Stimulated activated naive CD8-positive, alpha-beta T cell treated with anti-CD3 and anti-CD28 coated beads, Interleukin-15, Interleukin-2, amounts not matched to agents 100 ng/mL and 50 ng/mL, for 24 hours (primary cell): ENCODE results near the gene BCOR.
A peak's percentile ranks its signal among the peaks of the same experiment; 100 is the strongest.

Source experiments
- H3K27ac Mint-ChIP-seq: one replicate; pipeline ENCODE4 v1.8.0; 2021; ENCODE audit warnings: mild to moderate bottlenecking, mixed read lengths
- H3K27me3 Mint-ChIP-seq: one replicate; pipeline ENCODE4 v1.8.0; 2021; ENCODE audit warnings: mixed read lengths
- H3K36me3 Mint-ChIP-seq: one replicate; pipeline ENCODE4 v1.8.0; 2021; ENCODE audit warnings: low read depth, mixed read lengths
- H3K4me1 Mint-ChIP-seq: one replicate; pipeline ENCODE4 v1.8.0; 2021; ENCODE audit warnings: low read depth, mixed read lengths
- H3K4me3 Mint-ChIP-seq: one replicate; pipeline ENCODE4 v1.8.0; 2021; ENCODE audit warnings: mild to moderate bottlenecking, mixed read lengths
- H3K9me3 Mint-ChIP-seq: one replicate; pipeline ENCODE4 v1.8.0; 2021; ENCODE audit warnings: mixed read lengths

The BCOR gene

GRCh38 chrX:40057405-40057804, 40.4 kb downstream of the BCOR start:
- Mint-ChIP-seq H3K36me3 (peaks cover 52% of the 10 kb centered on the region), H3K4me1 (peaks cover 28% of the 10 kb centered on the region), H3K9me3 (no peaks in the 10 kb centered on the region), H3K4me3 (no peak overlapping the region), H3K27me3 (no peaks in the 10 kb centered on the region), H3K27ac (no peak overlapping the region)

- H3K4me3 Mint-ChIP-seq: no peak overlapping the region
- peaks cover 57% of the 10 kb centered on the region for H3K36me3 Mint-ChIP-seq
- H3K27me3 Mint-ChIP-seq: no peaks in the 10 kb centered on the region
- no peaks in the 10 kb centered on the region for H3K9me3 Mint-ChIP-seq
- peaks cover 23% of the 10 kb centered on the region for H3K4me1 Mint-ChIP-seq
- H3K27ac Mint-ChIP-seq: no peak overlapping the region
These were observed 41.3 kb downstream of the BCOR start for GRCh38 chrX:40056420-40056819.

GRCh38 chrX:40055495-40055894, 42.3 kb downstream of the BCOR start:
- H3K4me1 Mint-ChIP-seq: peaks cover 23% of the 10 kb centered on the region
- H3K4me3 Mint-ChIP-seq: no peak overlapping the region
- peaks cover 61% of the 10 kb centered on the region for H3K36me3 Mint-ChIP-seq
- no peaks in the 10 kb centered on the region for H3K27me3 Mint-ChIP-seq
- H3K9me3 Mint-ChIP-seq: peaks cover under 1% of the 10 kb centered on the region
- peak overlapping the region; percentile 26 for H3K27ac Mint-ChIP-seq

GRCh38 chrX:40054793-40055192, 43.0 kb downstream of the BCOR start:
- H3K4me1 Mint-ChIP-seq: peaks cover 23% of the 10 kb centered on the region
- peaks cover 68% of the 10 kb centered on the region for H3K36me3 Mint-ChIP-seq
- peaks cover 5% of the 10 kb centered on the region for H3K9me3 Mint-ChIP-seq
- H3K4me3 Mint-ChIP-seq: no peak overlapping the region
- no peaks in the 10 kb centered on the region for H3K27me3 Mint-ChIP-seq
- H3K27ac Mint-ChIP-seq: no peak overlapping the region

GRCh38 chrX:40050532-40050931, 47.2 kb downstream of the BCOR start:
- Mint-ChIP-seq H3K36me3 (peaks cover 79% of the 10 kb centered on the region), H3K27me3 (no peaks in the 10 kb centered on the region), H3K4me3 (no peak overlapping the region), H3K4me1 (peaks cover 5% of the 10 kb centered on the region), H3K9me3 (peaks cover 8% of the 10 kb centered on the region), H3K27ac (no peak overlapping the region)

GRCh38 chrX:40049084-40049641, 48.6 kb downstream of the BCOR start:
- H3K27me3 Mint-ChIP-seq: no peaks in the 10 kb centered on the region
- no peak overlapping the region for H3K27ac Mint-ChIP-seq

GRCh38 chrX:40047485-40047884, 50.3 kb downstream of the BCOR start:
- H3K4me3 Mint-ChIP-seq: no peak overlapping the region
- peaks cover 8% of the 10 kb centered on the region for H3K9me3 Mint-ChIP-seq
- no peak overlapping the region for H3K27ac Mint-ChIP-seq
- peaks cover 49% of the 10 kb centered on the region for H3K36me3 Mint-ChIP-seq
- H3K27me3 Mint-ChIP-seq: no peaks in the 10 kb centered on the region
- peaks cover under 1% of the 10 kb centered on the region for H3K4me1 Mint-ChIP-seq

More at GRCh38 chrX:40049084-40049641, 48.6 kb downstream of the BCOR start:
- H3K9me3 Mint-ChIP-seq: peaks cover 8% of the 10 kb centered on the region
- H3K4me3 Mint-ChIP-seq: no peak overlapping the region
- H3K36me3 Mint-ChIP-seq: peaks cover 65% of the 10 kb centered on the region
- H3K4me1 Mint-ChIP-seq: no peaks in the 10 kb centered on the region

- H3K27me3 Mint-ChIP-seq: no peaks in the 10 kb centered on the region
- H3K9me3 Mint-ChIP-seq: peaks cover 3% of the 10 kb centered on the region
- H3K4me3 Mint-ChIP-seq: no peak overlapping the region
- H3K27ac Mint-ChIP-seq: no peak overlapping the region
- peaks cover 13% of the 10 kb centered on the region for H3K36me3 Mint-ChIP-seq
- H3K4me1 Mint-ChIP-seq: peaks cover 23% of the 10 kb centered on the region
These were observed 53.9 kb downstream of the BCOR start for GRCh38 chrX:40043895-40044294.

GRCh38 chrX:40041915-40042314, 55.8 kb downstream of the BCOR start:
- no peaks in the 10 kb centered on the region for H3K36me3 Mint-ChIP-seq
- no peak overlapping the region for H3K4me3 Mint-ChIP-seq
- H3K4me1 Mint-ChIP-seq: peaks cover 23% of the 10 kb centered on the region
- no peak overlapping the region for H3K27ac Mint-ChIP-seq
- no peaks in the 10 kb centered on the region for H3K27me3 Mint-ChIP-seq
- no peaks in the 10 kb centered on the region for H3K9me3 Mint-ChIP-seq

- Mint-ChIP-seq H3K36me3 (no peaks in the 10 kb centered on the region), H3K4me1 (peaks cover 23% of the 10 kb centered on the region), H3K27ac (peak overlapping the region; percentile 71), H3K9me3 (no peaks in the 10 kb centered on the region), H3K27me3 (no peaks in the 10 kb centered on the region), H3K4me3 (no peak overlapping the region)
These were observed 56.9 kb downstream of the BCOR start for GRCh38 chrX:40040686-40041461.

- Mint-ChIP-seq H3K4me1 (peaks cover 23% of the 10 kb centered on the region), H3K36me3 (no peaks in the 10 kb centered on the region), H3K4me3 (no peak overlapping the region), H3K9me3 (no peaks in the 10 kb centered on the region), H3K27ac (no peak overlapping the region), H3K27me3 (no peaks in the 10 kb centered on the region)
These were observed 57.9 kb downstream of the BCOR start for GRCh38 chrX:40039887-40040286.

GRCh38 chrX:40037367-40037766, 60.4 kb downstream of the BCOR start:
- H3K27me3 Mint-ChIP-seq: no peaks in the 10 kb centered on the region
- no peak overlapping the region for H3K4me3 Mint-ChIP-seq
- H3K4me1 Mint-ChIP-seq: peaks cover 22% of the 10 kb centered on the region
- H3K9me3 Mint-ChIP-seq: no peaks in the 10 kb centered on the region
- H3K36me3 Mint-ChIP-seq: no peaks in the 10 kb centered on the region
- no peak overlapping the region for H3K27ac Mint-ChIP-seq

- Mint-ChIP-seq H3K9me3 (no peaks in the 10 kb centered on the region), H3K27ac (no peak overlapping the region), H3K4me3 (no peak overlapping the region), H3K27me3 (no peaks in the 10 kb centered on the region), H3K4me1 (peaks cover 5% of the 10 kb centered on the region), H3K36me3 (no peaks in the 10 kb centered on the region)
These were observed 62.0 kb downstream of the BCOR start for GRCh38 chrX:40035726-40036125.

- H3K27ac Mint-ChIP-seq: no peak overlapping the region
- no peaks in the 10 kb centered on the region for H3K4me1 Mint-ChIP-seq
These were observed 65.8 kb downstream of the BCOR start for GRCh38 chrX:40031911-40032310.

GRCh38 chrX:40030205-40030604, 67.6 kb downstream of the BCOR start:
- Mint-ChIP-seq H3K27ac (no peak overlapping the region), H3K4me3 (no peak overlapping the region), H3K27me3 (no peaks in the 10 kb centered on the region), H3K9me3 (no peaks in the 10 kb centered on the region), H3K4me1 (no peaks in the 10 kb centered on the region), H3K36me3 (no peaks in the 10 kb centered on the region)

More at GRCh38 chrX:40031911-40032310, 65.8 kb downstream of the BCOR start:
- no peaks in the 10 kb centered on the region for H3K36me3 Mint-ChIP-seq
- H3K9me3 Mint-ChIP-seq: no peaks in the 10 kb centered on the region
- no peaks in the 10 kb centered on the region for H3K27me3 Mint-ChIP-seq
- no peak overlapping the region for H3K4me3 Mint-ChIP-seq

- H3K4me3 Mint-ChIP-seq: no peak overlapping the region
- no peak overlapping the region for H3K27ac Mint-ChIP-seq
- no peaks in the 10 kb centered on the region for H3K27me3 Mint-ChIP-seq
- H3K4me1 Mint-ChIP-seq: peaks cover 14% of the 10 kb centered on the region
- no peaks in the 10 kb centered on the region for H3K9me3 Mint-ChIP-seq
- no peaks in the 10 kb centered on the region for H3K36me3 Mint-ChIP-seq
These were observed 75.3 kb downstream of the BCOR start for GRCh38 chrX:40022421-40022820.
